Measurements from ENCODE around the gene EXOC7. TPM values are rescaled to one million over a fixed set of nuclear protein-coding genes. Genes with fewer than 3 reads are reported as not detected.

EXOC7 gene
- total RNA-seq, 1 donor from 2014 or later: 79.8 TPM

DNA sequence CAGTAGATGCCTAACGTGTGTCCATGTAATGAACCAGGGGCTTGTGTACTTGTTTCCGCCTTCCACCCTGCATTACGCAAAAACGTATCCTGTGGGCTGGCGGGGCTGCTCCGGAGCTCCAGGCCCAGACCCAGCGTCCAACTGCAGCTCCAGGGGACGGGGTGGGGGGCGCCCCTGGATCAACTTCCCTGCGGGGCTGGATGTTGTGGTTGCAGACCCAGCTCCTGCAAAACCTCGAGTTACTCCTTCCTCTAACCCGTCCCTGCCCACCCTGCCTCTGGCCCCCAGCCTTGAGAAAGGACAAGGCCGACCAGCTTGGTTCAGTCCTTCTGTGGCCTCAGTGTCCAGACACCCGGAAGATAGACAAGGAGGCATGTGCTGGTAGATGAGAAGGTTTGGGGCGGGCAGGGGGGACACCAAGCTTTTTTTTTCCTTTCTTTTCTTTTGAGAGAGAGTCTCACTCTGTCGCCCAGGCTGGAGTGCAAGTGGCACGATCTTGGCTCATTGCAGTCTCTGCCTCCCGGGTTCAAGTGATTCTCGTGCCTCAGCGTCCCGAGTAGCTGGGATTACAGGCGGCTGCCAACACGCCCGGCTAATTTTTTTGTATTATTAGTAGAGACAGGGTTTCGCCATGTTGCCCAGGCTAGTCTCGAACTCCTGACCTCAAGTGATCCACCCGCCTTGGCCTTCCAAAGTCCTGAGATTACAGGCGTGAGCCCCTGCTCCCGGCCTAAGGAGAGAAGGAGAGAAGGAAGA, 731 bp upstream of the EXOC7 start:
- intact Hi-C loops (cut with DNase I): no loop called here
- peak overlapping the region; percentile 74 for H3K27ac ChIP-seq
- peak overlapping the region; percentile 74 to 90 for H3K4me3 ChIP-seq
- H3K27me3 ChIP-seq: no peaks in the 10 kb centered on the region
- peaks cover 25% of the 10 kb centered on the region for H3K4me1 ChIP-seq
- peaks cover 0 to 20% of the 10 kb centered on the region in 2 donors for H3K36me3 ChIP-seq
- no peaks in the 10 kb centered on the region for H3K9me3 ChIP-seq
- peak in 1 of 2 donors; percentile 74 for DNase-seq (ENCODE audit: extremely low spot score in 2 of 2)
- TF ChIP-seq, protein P1, sequence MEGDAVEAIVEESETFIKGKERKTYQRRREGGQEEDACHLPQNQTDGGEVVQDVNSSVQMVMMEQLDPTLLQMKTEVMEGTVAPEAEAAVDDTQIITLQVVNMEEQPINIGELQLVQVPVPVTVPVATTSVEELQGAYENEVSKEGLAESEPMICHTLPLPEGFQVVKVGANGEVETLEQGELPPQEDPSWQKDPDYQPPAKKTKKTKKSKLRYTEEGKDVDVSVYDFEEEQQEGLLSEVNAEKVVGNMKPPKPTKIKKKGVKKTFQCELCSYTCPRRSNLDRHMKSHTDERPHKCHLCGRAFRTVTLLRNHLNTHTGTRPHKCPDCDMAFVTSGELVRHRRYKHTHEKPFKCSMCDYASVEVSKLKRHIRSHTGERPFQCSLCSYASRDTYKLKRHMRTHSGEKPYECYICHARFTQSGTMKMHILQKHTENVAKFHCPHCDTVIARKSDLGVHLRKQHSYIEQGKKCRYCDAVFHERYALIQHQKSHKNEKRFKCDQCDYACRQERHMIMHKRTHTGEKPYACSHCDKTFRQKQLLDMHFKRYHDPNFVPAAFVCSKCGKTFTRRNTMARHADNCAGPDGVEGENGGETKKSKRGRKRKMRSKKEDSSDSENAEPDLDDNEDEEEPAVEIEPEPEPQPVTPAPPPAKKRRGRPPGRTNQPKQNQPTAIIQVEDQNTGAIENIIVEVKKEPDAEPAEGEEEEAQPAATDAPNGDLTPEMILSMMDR (IDR thresholded peaks at IDR 0.05): no peak
- TF ChIP-seq POLR2AphosphoS5 (IDR thresholded peaks at IDR 0.05; ENCODE audit: insufficient read depth in 1 of 2, low read depth in 1 of 2): no peak
- no peak for TF ChIP-seq POLR2A (IDR thresholded peaks at IDR 0.05)

DNA sequence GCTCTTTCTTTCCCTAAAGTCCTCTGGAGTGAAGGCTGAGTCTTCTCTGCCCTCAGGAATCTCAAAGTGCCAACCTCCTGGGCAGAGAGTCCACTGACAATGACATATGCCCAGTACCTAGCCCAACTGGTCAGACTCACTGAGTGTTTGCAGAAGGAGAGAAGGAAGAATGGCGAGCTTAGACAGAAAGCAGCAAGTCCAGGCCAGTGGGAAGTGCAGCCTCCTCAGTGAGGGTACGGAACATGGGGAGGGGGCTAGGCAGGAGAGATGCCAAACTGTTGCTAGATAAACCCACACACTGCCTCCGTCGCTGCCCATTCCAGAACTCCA, 678 bp downstream of the EXOC7 start:
- intact Hi-C loops (cut with DNase I): no loop called here
- Histone ChIP-seq H3K27me3 (no peaks in the 10 kb centered on the region), H3K27ac (peak overlapping the region; percentile 74), H3K36me3 (peaks cover 0 to 23% of the 10 kb centered on the region in 2 donors), H3K4me1 (peaks cover 25% of the 10 kb centered on the region), H3K9me3 (no peaks in the 10 kb centered on the region), H3K4me3 (peak overlapping the region; percentile 74 to 90)
- no peak for TF ChIP-seq POLR2AphosphoS5 (IDR thresholded peaks at IDR 0.05; ENCODE audit: insufficient read depth in 1 of 2, low read depth in 1 of 2)
- DNase-seq (ENCODE audit: extremely low spot score in 2 of 2): no peak

DNA sequence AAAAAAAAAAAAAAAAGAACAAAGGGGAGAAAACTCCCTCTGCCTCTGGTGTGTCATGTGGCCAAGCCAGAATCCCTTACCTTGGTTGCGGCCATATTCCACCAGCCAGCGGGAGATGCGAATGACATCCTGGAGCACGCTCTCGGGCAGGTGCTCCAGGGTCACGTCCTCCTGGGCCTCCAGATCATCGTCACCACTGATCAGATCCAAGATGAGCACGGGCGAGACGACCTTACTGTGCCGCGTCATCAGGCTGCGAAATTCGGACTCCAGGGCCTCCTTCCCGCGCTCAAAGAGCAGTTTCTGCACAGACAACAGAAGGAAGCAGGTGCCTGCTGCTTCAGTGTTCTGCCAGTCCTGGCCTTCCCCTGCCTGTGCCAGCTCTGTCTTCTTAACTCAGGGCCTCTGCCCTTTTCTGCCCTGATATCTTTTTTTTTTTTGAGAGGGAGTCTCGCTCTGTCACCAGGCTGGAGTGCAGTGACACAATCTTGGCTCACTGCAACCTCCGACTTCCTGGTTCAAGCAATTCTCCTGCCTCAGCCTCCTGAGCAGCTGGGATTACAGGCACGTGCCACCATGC, 5.8 kb downstream of the EXOC7 start:
- Histone ChIP-seq H3K27ac (no peak overlapping the region), H3K4me1 (peaks cover 12% of the 10 kb centered on the region), H3K4me3 (no peak overlapping the region), H3K36me3 (peaks cover 4 to 70% of the 10 kb centered on the region in 2 donors), H3K27me3 (no peaks in the 10 kb centered on the region), H3K9me3 (no peaks in the 10 kb centered on the region)
- DNase-seq (ENCODE audit: extremely low spot score in 2 of 2): no peak
- no peak for TF ChIP-seq POLR2AphosphoS5 (IDR thresholded peaks at IDR 0.05; ENCODE audit: insufficient read depth in 1 of 2, low read depth in 1 of 2)
- TF ChIP-seq POLR2A (IDR thresholded peaks at IDR 0.05): no peak
- TF ChIP-seq, protein P1 (IDR thresholded peaks at IDR 0.05): no peak
- intact Hi-C loops (cut with DNase I): no loop called here

- intact Hi-C loops (cut with DNase I): no loop called here
- Histone ChIP-seq H3K4me1 (no peaks in the 10 kb centered on the region), H3K4me3 (no peak overlapping the region), H3K9me3 (no peaks in the 10 kb centered on the region), H3K36me3 (peaks cover 4 to 71% of the 10 kb centered on the region in 2 donors), H3K27me3 (no peaks in the 10 kb centered on the region), H3K27ac (no peak overlapping the region)
- TF ChIP-seq, protein P1 (IDR thresholded peaks at IDR 0.05): no peak
- no peak for TF ChIP-seq POLR2AphosphoS5 (IDR thresholded peaks at IDR 0.05; ENCODE audit: insufficient read depth in 1 of 2, low read depth in 1 of 2)
- TF ChIP-seq POLR2A (IDR thresholded peaks at IDR 0.05): no peak
- no peak for DNase-seq (ENCODE audit: extremely low spot score in 2 of 2)
Measured at GRCh38 chr17:76095943-76096342, 7.6 kb downstream of the EXOC7 start.

- Histone ChIP-seq H3K4me1 (no peaks in the 10 kb centered on the region), H3K4me3 (no peak overlapping the region), H3K27ac (no peak overlapping the region), H3K36me3 (peaks cover 4 to 72% of the 10 kb centered on the region in 2 donors), H3K27me3 (no peaks in the 10 kb centered on the region), H3K9me3 (no peaks in the 10 kb centered on the region)
- TF ChIP-seq POLR2A (IDR thresholded peaks at IDR 0.05) (no peak), POLR2AphosphoS5 (IDR thresholded peaks at IDR 0.05; ENCODE audit: insufficient read depth in 1 of 2, low read depth in 1 of 2) (no peak)
- TF ChIP-seq, protein P1 (IDR thresholded peaks at IDR 0.05): no peak
- no peak for DNase-seq (ENCODE audit: extremely low spot score in 2 of 2)
- intact Hi-C loops (cut with DNase I): no loop called here
Measured at GRCh38 chr17:76094046-76094445, 9.5 kb downstream of the EXOC7 start.

Data from vagina (tissue), 2 donors.